ENCODE measurements around the gene WNT11.
A peak's percentile ranks its signal among the peaks of the same experiment; 100 is the strongest.

The WNT11 gene

DNA sequence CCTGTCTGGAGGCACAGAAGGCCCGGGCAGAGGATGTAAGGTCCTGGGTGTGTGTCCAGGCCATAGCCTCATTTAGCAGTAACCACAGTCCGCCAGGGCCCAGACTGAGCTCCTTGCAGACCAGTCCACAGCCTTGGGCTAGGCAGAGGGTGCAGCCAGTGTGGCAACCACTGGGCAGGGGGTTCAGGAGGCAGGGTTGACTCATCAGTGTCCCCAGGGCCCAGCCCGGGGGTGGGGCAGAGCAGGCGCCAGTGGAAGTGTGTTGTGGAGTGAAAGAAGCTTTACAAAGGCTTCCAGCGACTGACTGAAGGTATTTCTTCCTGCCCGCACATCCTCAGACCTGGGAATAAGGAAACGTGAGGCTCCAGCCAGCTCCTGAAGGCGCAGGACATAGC is 27.7 kb upstream of the WNT11 start:
- TF ChIP-seq, protein P1, sequence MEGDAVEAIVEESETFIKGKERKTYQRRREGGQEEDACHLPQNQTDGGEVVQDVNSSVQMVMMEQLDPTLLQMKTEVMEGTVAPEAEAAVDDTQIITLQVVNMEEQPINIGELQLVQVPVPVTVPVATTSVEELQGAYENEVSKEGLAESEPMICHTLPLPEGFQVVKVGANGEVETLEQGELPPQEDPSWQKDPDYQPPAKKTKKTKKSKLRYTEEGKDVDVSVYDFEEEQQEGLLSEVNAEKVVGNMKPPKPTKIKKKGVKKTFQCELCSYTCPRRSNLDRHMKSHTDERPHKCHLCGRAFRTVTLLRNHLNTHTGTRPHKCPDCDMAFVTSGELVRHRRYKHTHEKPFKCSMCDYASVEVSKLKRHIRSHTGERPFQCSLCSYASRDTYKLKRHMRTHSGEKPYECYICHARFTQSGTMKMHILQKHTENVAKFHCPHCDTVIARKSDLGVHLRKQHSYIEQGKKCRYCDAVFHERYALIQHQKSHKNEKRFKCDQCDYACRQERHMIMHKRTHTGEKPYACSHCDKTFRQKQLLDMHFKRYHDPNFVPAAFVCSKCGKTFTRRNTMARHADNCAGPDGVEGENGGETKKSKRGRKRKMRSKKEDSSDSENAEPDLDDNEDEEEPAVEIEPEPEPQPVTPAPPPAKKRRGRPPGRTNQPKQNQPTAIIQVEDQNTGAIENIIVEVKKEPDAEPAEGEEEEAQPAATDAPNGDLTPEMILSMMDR (IDR thresholded peaks at IDR 0.05; ENCODE audit: insufficient read depth, low read depth, low read length, missing control alignments), result no peak
- peak; percentile 28 for DNase-seq (ENCODE audit: low read depth)
- no peak overlapping the region for H3K4me3 ChIP-seq (ENCODE audit: low read length)

DNA sequence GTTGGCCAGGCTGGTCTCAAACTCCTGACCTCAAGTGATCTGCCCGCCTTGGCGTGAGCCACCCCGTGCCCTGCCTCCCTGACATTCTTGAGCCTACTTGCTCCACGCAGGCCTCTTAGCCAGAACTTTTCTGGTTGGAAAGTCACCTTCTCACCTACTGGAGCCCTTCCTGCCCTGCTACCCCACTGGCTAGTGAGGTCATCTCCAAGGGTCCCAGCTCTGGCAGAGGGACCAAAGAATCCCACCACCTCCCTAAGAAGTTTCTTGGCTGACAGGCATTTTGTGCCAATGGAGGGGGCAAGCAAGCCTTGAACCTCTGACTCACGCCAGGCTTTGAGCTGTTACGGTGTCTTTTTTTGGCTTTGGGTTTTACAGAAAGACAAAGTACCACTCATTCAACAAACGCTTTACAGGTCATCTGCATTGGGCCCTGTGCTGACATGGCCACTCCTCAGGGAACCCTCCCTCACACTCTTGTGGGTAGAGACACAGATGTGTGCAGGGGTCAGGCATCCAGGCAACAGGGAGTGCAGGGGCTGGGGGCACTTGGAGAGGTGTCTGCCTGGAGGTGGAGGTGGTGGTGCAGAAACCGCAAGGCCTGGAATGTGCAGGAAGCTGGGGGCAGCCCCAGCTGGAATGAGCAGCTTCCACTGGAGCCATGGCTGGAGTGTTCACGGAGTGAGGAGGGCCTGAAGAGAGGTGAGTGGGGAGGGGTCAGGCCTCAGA is 27.1 kb upstream of the WNT11 start:
- no peak for DNase-seq (ENCODE audit: low read depth)

DNA sequence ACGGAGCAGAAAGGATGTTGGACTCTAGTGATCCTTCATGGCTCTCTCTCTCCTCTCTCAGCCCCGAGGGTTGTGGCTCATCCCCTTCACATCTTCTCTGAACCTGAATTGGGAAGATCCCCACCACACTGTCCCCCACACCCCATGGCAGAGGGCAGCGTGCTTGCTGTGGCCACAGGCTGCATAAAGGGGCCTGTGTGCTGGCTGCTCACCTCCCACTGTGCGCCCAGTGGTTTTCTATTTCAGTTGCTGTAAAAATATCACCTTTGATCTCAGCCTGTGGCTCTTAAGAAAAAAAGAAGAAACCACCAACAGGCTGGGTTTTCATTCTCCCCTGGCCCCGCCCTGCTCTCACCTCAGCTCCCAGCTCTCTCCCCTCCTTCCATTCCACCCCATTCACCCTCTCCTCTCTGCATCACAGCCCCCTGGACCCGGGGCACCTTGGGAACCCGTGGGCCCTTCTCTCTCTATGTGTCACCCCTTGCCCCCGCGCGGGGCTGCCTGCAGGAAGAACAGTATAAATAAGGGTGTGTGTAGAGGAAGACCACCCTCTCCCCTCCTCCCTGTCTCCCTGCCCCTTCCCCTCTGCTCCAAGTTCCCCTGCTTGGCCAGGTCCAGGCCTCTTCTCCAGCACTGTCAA is 25.8 kb upstream of the WNT11 start:
- TF ChIP-seq, protein P1 (IDR thresholded peaks at IDR 0.05; ENCODE audit: insufficient read depth, low read depth, low read length, missing control alignments), result no peak
- H3K4me3 ChIP-seq (ENCODE audit: low read length), result no peak overlapping the region
- no peak for DNase-seq (ENCODE audit: low read depth)

More for the DNA sequence above, 27.1 kb upstream of the WNT11 start:
- TF ChIP-seq, protein P1 (IDR thresholded peaks at IDR 0.05; ENCODE audit: insufficient read depth, low read depth, low read length, missing control alignments), result no peak
- no peak overlapping the region for H3K4me3 ChIP-seq (ENCODE audit: low read length)

GRCh38 chr11:76231121-76231738 is 24.9 kb upstream of the WNT11 start:
- TF ChIP-seq, protein P1 (IDR thresholded peaks at IDR 0.05; ENCODE audit: insufficient read depth, low read depth, low read length, missing control alignments), result no peak
- no peak for DNase-seq (ENCODE audit: low read depth)
- H3K4me3 ChIP-seq (ENCODE audit: low read length), result no peak overlapping the region

DNA sequence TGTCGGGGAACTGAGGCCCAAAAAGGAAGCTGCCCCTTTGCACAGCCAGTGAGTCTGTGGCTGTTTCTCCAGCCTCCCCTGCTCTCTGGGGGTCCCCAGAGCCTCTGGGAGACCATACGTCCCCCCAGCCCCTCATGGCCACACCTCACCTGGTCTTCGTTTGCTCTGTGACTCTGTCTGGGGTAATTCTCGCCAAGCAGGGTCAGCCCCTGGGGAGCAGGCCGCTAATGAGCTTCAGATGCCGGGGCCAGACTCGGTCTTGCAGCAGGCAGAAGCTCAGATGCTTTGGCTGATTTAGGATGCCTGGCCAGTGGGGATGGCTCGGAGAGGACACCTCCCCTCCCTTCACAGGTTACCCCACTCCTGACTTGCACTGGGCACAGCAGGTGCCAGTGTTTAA is 24.1 kb upstream of the WNT11 start:
- TF ChIP-seq, protein P1 (IDR thresholded peaks at IDR 0.05; ENCODE audit: insufficient read depth, low read depth, low read length, missing control alignments), result no peak
- no peak overlapping the region for H3K4me3 ChIP-seq (ENCODE audit: low read length)
- no peak for DNase-seq (ENCODE audit: low read depth)

DNA sequence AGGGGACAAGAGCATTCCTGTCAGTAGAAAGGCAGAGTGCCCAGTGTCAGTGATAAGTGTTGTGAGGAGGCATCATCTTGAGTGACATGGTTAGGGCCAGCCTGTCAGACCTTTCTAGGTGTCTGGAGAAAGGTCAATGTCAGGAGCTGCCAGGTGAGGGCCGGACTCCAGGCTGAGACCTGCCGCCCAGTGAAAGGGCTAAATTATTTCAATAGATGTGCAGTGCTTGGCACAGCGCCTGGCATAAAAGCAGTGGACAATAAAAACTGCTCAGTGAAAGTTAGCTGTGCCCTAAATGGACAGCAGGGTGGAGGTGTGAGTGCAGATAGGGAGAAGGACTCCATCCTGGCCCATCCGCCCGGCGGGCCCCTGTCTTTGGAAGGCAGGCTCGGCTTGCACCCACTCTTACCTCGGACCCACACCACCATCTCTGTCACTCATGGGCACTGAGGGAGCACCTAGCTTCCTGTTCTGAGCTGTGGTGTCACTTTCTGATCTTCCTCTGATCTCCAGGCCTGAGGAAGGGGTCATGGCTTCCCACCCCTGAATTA is 23.5 kb upstream of the WNT11 start:
- DNase-seq (ENCODE audit: low read depth), result no peak
- TF ChIP-seq, protein P1 (IDR thresholded peaks at IDR 0.05; ENCODE audit: insufficient read depth, low read depth, low read length, missing control alignments), result no peak

More for the DNA sequence above, 23.5 kb upstream of the WNT11 start:
- no peak overlapping the region for H3K4me3 ChIP-seq (ENCODE audit: low read length)

Data from epithelial cell of esophagus (primary cell).